Measurements from ENCODE around the gene MED7.

GRCh38 chr5:157130925-157131324 lies 11.7 kb downstream of the MED7 start:
- TF ChIP-seq CTCF (IDR thresholded peaks at IDR 0.05; ENCODE audit: borderline replicate concordance, extremely low read depth, low read length, poor library complexity, severe bottlenecking) (no peak), EZH2 (IDR thresholded peaks at IDR 0.05; ENCODE audit: borderline replicate concordance, low read depth, low read length, severe bottlenecking) (no peak)
